ENCODE results near the gene TXLNA.
A peak's percentile ranks its signal among the peaks of the same experiment; 100 is the strongest.
"Not testable (repeated sequence)": the region's sequence is repeated elsewhere in the genome, so short reads cannot be mapped to it uniquely, and the experiment has no call there.

TXLNA gene

GRCh38 chr1:32179443-32180185 lies at the start of gene TXLNA:
TXLNA (plus strand) TSS chr1:32179675; CDS start chr1:32180346, 671 bp downstream.
- DNase-seq = peak; percentile 89

DNA sequence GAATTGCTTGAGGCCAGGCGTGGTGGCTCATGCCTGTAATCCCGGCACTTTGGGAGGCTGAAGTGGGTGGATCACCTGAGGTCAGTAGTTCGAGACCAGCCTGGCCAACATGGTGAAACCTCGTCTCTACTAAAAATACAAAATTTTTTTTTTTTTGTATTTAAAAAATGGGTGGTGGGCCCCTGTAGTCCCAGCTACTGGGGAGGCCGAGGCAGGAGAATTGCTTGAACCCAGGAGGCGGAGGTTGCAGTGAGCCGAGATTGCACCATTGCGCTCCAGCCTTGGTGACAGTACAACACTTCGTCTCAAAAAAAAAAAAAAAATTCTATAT lies 45.6 kb upstream of the TXLNA start:
- DNase-seq = not testable (repeated sequence)

GRCh38 chr1:32137111-32137510 lies 42.4 kb upstream of the TXLNA start:
- no peak for DNase-seq

GRCh38 chr1:32138965-32139364 lies 40.5 kb upstream of the TXLNA start:
- no peak for DNase-seq

- DNase-seq = no peak
Measured at GRCh38 chr1:32142446-32143301, 36.8 kb upstream of the TXLNA start.

DNA sequence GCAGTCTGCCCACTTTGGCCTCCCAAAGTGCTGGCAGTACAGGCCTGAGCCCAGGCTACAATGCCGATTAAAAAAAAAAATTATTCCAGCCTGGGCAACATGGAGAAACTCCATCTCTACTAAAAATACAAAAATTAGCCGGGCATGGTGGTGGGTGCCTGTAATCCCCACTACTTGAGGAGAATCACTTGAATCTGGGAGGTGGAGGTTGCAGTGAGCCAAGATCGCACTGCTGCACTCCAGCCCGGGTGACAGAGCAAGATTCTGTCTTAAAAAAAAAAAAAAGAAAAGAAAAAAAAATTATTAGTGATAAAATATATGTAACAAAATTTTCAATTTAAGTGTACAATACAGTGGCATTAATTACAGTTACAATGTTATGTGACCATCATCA lies 36.2 kb upstream of the TXLNA start:
- not testable (repeated sequence) for DNase-seq

GRCh38 chr1:32144033-32144432 lies 35.4 kb upstream of the TXLNA start:
- DNase-seq = no peak

DNA sequence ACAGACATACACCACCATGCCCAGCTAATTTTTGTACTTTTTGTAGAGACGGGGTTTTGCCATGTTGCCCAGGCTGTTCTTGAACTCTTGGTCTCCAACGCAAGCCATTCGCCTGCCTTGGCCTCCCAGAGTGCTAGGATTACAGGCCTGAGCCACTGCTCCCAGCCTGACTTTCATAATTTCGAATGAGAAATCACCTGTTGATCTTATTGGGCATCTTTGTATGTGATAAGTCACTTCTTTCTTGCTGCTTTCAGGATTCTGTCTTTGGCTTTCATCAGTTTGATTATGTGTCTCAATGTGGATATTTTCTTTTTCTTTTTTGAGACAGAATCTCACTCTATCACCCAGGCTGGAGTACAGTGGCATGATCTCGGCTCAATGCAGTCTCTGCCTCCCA lies 31.7 kb upstream of the TXLNA start:
- DNase-seq = not testable (repeated sequence)

- no peak for DNase-seq
Measured at GRCh38 chr1:32150847-32151246, 28.6 kb upstream of the TXLNA start.

DNA sequence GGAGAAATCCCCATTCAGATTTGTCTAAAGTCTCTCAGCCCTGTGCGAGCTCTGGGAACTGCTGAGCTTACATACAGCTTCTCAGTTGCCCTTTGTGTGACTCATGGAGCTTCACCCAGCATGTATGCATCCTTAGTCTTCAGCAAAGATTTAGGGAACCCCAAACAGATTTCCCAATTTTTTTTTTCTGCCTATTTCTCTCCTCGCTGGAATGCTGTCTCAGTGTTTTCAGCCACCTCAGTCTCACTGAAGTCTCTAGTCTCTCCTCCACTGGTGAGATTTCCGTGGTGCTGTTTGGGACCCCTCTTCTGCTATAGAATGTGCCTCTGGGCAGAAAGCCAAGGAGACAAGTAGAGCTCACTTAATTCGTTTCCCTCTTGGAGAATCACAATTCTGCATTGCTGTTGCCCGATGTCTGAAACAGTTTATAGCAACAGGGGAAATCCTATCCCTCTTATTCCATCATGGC lies 28.1 kb upstream of the TXLNA start:
- no peak for DNase-seq

- no peak for DNase-seq
Measured at GRCh38 chr1:32159189-32159588, 20.3 kb upstream of the TXLNA start.

GRCh38 chr1:32163405-32163804 lies 16.1 kb upstream of the TXLNA start:
- DNase-seq = no peak

- not testable (repeated sequence) for DNase-seq
Measured at GRCh38 chr1:32165633-32166032, 13.8 kb upstream of the TXLNA start.

DNA sequence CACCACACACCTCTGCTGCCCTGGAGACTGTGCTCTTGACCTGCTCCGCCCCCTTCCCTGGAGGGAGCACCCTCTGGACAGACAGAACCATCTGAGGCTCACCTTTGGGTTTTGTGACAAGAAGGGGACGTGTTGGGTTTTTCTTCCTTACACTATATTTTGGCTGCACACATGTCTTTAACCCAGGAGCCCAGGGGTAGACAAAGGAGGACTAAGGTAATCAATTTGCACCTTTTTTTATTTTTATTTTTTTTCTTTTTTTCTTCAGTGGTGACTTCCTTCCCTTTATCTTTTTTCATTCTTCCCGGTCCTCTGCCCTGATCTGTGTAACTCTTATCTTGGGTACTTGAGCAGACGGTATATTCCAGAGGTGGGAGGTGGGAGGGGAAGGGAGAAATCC lies 8.5 kb upstream of the TXLNA start:
- DNase-seq = no peak

GRCh38 chr1:32172621-32173245 lies 6.7 kb upstream of the TXLNA start:
- no peak for DNase-seq

GRCh38 chr1:32178380-32179192 lies 889 bp upstream of the TXLNA start:
- no peak for DNase-seq

DNA sequence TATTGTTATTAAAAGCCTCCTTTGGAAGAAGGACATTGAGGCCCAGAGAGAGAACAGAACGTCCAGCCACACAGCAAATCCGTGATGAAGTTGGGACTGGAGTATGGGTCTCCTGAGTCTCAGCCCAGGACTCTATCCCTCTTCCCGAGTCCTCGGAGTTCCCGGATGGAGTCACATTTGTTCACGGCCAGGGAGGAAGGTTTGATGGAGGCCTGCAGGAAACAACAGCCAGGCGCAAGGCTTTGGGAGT lies 357 bp upstream of the TXLNA start:
- DNase-seq = no peak

DNA sequence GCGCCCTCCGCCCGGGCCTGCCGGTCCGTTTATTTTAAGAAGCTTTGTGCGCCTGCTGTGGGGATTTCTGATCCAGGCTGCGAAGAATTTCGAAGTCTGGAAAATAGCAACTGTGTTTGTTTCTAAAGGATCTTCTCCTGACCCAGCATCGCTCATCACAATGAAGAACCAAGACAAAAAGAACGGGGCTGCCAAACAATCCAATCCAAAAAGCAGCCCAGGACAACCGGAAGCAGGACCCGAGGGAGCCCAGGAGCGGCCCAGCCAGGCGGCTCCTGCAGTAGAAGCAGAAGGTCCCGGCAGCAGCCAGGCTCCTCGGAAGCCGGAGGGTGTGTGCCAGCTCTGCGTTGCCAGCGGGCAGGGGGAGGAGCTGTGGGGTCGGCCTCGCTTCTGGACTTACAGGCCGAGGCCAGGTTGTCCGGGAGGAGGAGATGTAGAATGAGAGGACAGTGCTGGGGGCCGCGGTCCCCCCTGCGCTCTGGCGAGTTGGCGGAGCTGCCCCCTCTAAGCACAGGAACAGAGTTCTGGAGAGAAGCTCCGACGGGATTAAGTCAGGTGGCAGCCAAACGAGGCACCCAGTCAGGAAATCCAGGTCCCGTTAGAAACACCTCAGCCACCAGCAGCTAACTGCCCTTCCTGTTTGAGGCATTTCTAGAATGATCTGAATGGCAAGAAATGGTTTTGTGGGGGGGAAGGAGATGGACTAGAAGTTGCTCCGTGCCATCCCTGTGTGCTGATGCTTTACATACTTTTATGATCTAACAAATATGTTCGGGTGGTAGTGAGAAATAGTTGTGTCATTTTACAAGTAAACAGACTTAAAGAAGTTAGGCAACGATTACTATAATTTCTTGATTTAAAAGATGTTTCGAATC lies 948 bp downstream of the TXLNA start:
- DNase-seq = peak; percentile 26

GRCh38 chr1:32181065-32181464 lies 1.6 kb downstream of the TXLNA start:
- no peak for DNase-seq

DNA sequence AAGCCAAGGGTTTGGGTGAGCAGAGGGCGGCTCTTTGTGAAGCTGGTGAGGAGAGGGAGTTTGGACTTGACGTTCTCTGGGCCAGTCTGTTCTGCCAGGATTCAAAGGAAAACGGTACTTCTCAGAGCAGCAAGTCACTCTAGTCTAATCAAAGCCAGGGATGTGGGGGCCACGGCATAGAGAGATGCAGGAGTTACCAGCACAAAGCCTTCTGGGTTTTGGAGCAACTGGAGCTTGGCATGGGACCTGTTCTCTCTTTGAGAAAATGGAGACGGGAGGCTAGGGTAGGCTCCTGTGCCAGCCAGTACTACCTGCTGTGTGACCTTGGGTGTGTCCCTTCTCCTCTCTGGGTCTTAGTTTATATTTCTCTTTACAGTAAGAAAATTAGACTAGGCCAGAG lies 2.1 kb downstream of the TXLNA start:
- DNase-seq = no peak

GRCh38 chr1:32182060-32182459 lies 2.6 kb downstream of the TXLNA start:
- DNase-seq = no peak

GRCh38 chr1:32184650-32185049 lies 5.2 kb downstream of the TXLNA start:
- DNase-seq = no peak

All from CD4-positive, alpha-beta T cell treated with Interleukin-15 for 1 hour (primary cell).